GM12873 (cell line): ENCODE data around the gene POLR3G.

ENCODE experiments used
- CTCF ChIP-seq: IDR thresholded peaks from 2 replicates; pipeline ENCODE4 v1.5.1; 2012; ENCODE audit warnings: low read depth, mild to moderate bottlenecking, moderate library complexity, low read length, control low read depth; ENCODE audit not compliant: insufficient read depth; ENCODE audit errors: missing control alignments

POLR3G gene

GRCh38 chr5:90553711-90554110, 79.0 kb downstream of the POLR3G start:
- TF ChIP-seq CTCF = no peak

GRCh38 chr5:90554358-90555006, 79.8 kb downstream of the POLR3G start:
- TF ChIP-seq CTCF = no peak

- no peak for TF ChIP-seq CTCF
Observed at GRCh38 chr5:90555666-90556065, 81.0 kb downstream of the POLR3G start.

- no peak for TF ChIP-seq CTCF
Observed at GRCh38 chr5:90557391-90557790, 82.7 kb downstream of the POLR3G start.

GRCh38 chr5:90557871-90558270, 83.2 kb downstream of the POLR3G start:
- no peak for TF ChIP-seq CTCF

GRCh38 chr5:90558344-90559192, 83.9 kb downstream of the POLR3G start, which contains the start of gene ADGRV1:
Gene ADGRV1, plus strand, starts transcription at chr5:90558797. Its CDS starts 99 bp downstream, at chr5:90558896.
- no peak for TF ChIP-seq CTCF

- no peak for TF ChIP-seq CTCF
Observed at GRCh38 chr5:90560771-90561170, 86.1 kb downstream of the POLR3G start.
